KMS-11 (cell line): ENCODE results near the gene CCRL2.

ENCODE experiments used
- H2AFZ ChIP-seq: fragments of 200-600 bp; sonication (generic); 2 replicates; pipeline ENCODE4 v1.6.1; 2016; ENCODE audit warnings: antibody characterized with exemption, mixed run types, low read depth
- H3K27ac ChIP-seq: fragments of 200-600 bp; sonication (generic); 2 replicates; pipeline ENCODE4 v1.6.1; 2016; ENCODE audit warnings: mild to moderate bottlenecking, mixed run types
- H3K27me3 ChIP-seq: fragments of 200-600 bp; sonication (generic); 2 replicates; pipeline ENCODE4 v1.6.1; 2017; ENCODE audit warnings: mild to moderate bottlenecking, low read depth, mixed run types, moderate library complexity; ENCODE audit not compliant: insufficient read depth
- H3K36me3 ChIP-seq: fragments of 200-600 bp; sonication (generic); 2 replicates; pipeline ENCODE4 v1.6.1; 2017; ENCODE audit warnings: mild to moderate bottlenecking, mixed run types; ENCODE audit not compliant: insufficient read depth
- H3K4me1 ChIP-seq: fragments of 200-600 bp; sonication (generic); 2 replicates; pipeline ENCODE4 v1.6.1; 2016; ENCODE audit warnings: mild to moderate bottlenecking, low read depth, mixed run types; ENCODE audit not compliant: poor library complexity, severe bottlenecking
- H3K4me2 ChIP-seq: fragments of 200-600 bp; sonication (generic); 2 replicates; pipeline ENCODE4 v1.7.0; 2016; ENCODE audit warnings: mild to moderate bottlenecking, mixed run types
- H3K4me3 ChIP-seq: fragments of 200-600 bp; sonication (generic); IDR thresholded peaks from 2 replicates; pipeline ENCODE4 v1.6.1; 2017; ENCODE audit warnings: low read depth, low read length, mixed read lengths; ENCODE audit not compliant: insufficient read depth
- H3K79me2 ChIP-seq: fragments of 200-600 bp; sonication (generic); 2 replicates; pipeline ENCODE4 v1.6.1; 2016; ENCODE audit warnings: low read depth, mixed run types; ENCODE audit not compliant: insufficient read depth
- H3K9ac ChIP-seq: fragments of 200-600 bp; sonication (generic); 2 replicates; pipeline ENCODE4 v1.6.1; 2016; ENCODE audit warnings: mild to moderate bottlenecking, mixed run types
- H4K20me1 ChIP-seq: fragments of 200-600 bp; sonication (generic); 2 replicates; pipeline ENCODE4 v1.6.1; 2016; ENCODE audit warnings: mild to moderate bottlenecking, mixed run types; ENCODE audit not compliant: insufficient read depth
- TF ChIP-seq, protein P1 (sequence below): fragments of 200-600 bp; sonication (generic); conservative IDR thresholded peaks from 2 replicates; pipeline ENCODE4 v1.6.1; 2017; ENCODE audit warnings: low read depth, mild to moderate bottlenecking, antibody characterized with exemption, low read length, moderate library complexity, mixed read lengths

CCRL2 gene

DNA sequence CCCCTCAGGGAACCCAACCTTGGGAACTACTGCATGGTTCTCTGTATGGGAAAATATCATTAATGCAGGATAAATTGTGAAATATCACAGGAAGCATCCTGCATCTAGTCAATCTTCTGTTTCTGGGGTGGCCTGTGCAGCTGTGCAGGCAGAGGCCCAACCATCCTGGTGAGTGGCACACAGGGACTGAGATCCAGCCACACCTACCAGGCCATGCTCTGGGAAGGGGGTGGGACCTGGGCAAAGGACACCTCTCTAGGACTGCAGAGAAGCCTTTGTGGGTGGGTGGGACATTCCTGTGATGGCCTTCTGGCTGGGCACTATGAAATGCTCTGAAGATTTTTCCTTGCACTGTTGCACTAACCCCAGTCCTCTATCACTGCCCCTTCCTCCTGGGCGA lies 26.8 kb downstream of the CCRL2 start:
- H3K4me2 ChIP-seq: no peak overlapping the region
- no peaks in the 10 kb centered on the region for H3K27me3 ChIP-seq
- H3K36me3 ChIP-seq: no peaks in the 10 kb centered on the region
- TF ChIP-seq, protein P1, sequence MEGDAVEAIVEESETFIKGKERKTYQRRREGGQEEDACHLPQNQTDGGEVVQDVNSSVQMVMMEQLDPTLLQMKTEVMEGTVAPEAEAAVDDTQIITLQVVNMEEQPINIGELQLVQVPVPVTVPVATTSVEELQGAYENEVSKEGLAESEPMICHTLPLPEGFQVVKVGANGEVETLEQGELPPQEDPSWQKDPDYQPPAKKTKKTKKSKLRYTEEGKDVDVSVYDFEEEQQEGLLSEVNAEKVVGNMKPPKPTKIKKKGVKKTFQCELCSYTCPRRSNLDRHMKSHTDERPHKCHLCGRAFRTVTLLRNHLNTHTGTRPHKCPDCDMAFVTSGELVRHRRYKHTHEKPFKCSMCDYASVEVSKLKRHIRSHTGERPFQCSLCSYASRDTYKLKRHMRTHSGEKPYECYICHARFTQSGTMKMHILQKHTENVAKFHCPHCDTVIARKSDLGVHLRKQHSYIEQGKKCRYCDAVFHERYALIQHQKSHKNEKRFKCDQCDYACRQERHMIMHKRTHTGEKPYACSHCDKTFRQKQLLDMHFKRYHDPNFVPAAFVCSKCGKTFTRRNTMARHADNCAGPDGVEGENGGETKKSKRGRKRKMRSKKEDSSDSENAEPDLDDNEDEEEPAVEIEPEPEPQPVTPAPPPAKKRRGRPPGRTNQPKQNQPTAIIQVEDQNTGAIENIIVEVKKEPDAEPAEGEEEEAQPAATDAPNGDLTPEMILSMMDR: no peak
- H3K4me3 ChIP-seq: no peak overlapping the region
- H3K79me2 ChIP-seq: no peaks in the 10 kb centered on the region
- H3K9ac ChIP-seq: no peak overlapping the region
- H2AFZ ChIP-seq: no peak overlapping the region
- H4K20me1 ChIP-seq: no peaks in the 10 kb centered on the region
- no peaks in the 10 kb centered on the region for H3K4me1 ChIP-seq
- H3K27ac ChIP-seq: no peak overlapping the region

DNA sequence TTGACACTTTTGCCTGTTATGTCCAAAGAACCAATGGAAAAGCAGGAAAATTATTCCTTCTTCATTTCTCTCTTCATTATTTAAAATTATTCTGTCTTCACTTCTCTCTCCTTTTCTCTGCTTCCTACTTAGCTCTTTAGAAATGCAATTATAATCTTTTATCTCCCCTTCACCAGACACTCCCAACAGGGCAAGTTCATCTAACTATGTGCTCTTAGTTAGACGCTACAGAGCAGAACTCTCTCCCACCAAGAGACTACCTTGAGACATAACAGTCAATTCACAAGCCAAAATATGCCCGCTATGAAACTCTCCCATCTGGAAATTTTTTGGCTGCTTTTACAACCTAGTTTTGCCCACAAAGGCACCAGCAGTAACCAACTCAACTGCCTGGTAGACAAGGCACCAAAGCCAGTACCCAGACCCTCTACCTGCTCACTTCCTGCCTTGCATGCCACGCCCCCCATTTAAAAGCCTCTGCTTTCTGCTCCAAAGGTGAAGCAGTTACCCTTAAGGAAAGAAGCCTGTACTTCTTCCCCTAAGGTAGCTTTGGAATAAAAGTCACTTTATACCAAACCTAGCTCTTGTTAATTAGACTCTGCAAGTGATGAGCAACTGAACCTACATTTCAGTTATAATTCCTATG lies 28.1 kb downstream of the CCRL2 start:
- Histone ChIP-seq H3K27ac (no peak overlapping the region), H3K9ac (no peak overlapping the region), H3K4me2 (no peak overlapping the region), H4K20me1 (no peaks in the 10 kb centered on the region), H3K4me1 (peaks cover 2% of the 10 kb centered on the region), H3K27me3 (no peaks in the 10 kb centered on the region), H3K36me3 (no peaks in the 10 kb centered on the region), H3K4me3 (no peak overlapping the region), H3K79me2 (no peaks in the 10 kb centered on the region), H2AFZ (no peak overlapping the region)
- TF ChIP-seq, protein P1: no peak

DNA sequence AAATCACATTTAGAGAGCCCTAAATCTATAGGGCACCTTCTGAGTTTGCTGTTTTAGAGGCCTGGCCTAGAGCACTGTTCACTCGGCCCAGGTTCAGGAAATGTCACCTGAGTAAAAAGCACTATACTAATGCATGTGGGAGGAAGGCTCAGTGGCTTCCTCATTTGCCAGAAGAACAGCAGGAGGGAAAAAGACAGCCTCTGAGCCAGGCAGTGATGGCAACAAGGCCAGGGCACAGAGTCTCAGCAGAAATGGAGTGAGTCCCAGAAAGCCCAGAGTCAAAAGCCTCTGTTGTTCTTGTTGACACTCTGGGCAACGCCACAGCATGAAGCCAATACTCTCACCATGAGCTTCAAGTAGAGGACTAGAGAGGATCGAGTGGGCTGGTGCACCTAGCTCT lies 31.8 kb downstream of the CCRL2 start:
- no peaks in the 10 kb centered on the region for H4K20me1 ChIP-seq
- H3K79me2 ChIP-seq: no peaks in the 10 kb centered on the region
- TF ChIP-seq, protein P1: no peak
- H3K9ac ChIP-seq: no peak overlapping the region
- H3K4me3 ChIP-seq: no peak overlapping the region
- no peaks in the 10 kb centered on the region for H3K27me3 ChIP-seq
- no peaks in the 10 kb centered on the region for H3K36me3 ChIP-seq
- H2AFZ ChIP-seq: no peak overlapping the region
- H3K27ac ChIP-seq: no peak overlapping the region
- H3K4me2 ChIP-seq: no peak overlapping the region
- H3K4me1 ChIP-seq: peaks cover 16% of the 10 kb centered on the region

DNA sequence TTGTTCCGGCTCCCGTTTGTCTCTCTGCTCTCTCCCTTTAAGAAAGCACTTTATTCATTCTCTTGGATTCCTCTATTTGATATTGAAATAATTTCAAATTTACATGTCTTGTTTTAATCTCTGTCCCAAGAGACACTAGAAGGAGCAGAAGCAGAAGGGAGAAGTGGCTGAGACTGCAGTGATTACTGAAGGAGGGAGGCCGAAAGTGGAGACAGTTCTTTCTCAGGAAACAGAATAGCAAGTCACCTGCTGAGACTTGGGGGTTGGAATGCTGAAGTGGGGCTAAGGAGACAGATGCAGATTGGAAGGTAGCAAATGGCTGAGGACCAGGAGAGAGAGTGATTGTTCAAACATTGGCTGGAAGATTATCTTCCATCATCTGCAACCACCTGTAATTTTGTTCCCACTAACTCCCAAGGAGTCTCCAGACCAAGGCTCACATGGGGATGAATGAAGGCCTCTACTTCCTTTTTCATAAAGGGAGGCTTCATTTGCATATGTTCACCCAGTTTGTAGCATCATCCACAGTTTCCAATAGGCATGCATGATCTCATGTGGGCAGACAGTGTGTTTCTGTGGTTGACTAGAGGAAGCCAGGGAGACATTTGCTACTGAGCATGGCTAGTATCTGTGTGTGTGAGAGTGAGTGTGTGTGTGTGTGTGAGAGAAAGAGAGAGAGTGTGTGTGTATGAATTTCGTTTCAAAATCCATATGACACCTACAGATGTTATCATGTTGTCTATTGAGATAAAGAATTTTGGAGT lies 33.7 kb downstream of the CCRL2 start:
- H3K4me1 ChIP-seq: peaks cover 16% of the 10 kb centered on the region
- no peak overlapping the region for H3K27ac ChIP-seq
- H3K27me3 ChIP-seq: no peaks in the 10 kb centered on the region

More for the DNA sequence above, 33.7 kb downstream of the CCRL2 start:
- Histone ChIP-seq H3K36me3 (no peaks in the 10 kb centered on the region), H2AFZ (no peak overlapping the region; the same call in 1 of the 2 replicates), H3K9ac (no peak overlapping the region), H3K4me3 (no peak overlapping the region), H3K4me2 (peak overlapping the region; percentile 25; the same call in 1 of the 2 replicates), H3K79me2 (no peaks in the 10 kb centered on the region), H4K20me1 (no peaks in the 10 kb centered on the region)
- TF ChIP-seq, protein P1: no peak
